ENCODE data around the gene LSM4. TPM values are rescaled to one million over a fixed set of nuclear protein-coding genes. Genes with fewer than 3 reads are reported as not detected.

Gene LSM4
- total RNA-seq, 2 experiments from 2014 or later, result 40.2 to 47.4 TPM

- Mint-ChIP-seq H3K36me3 (ENCODE audit: low read depth) (peaks cover 48% of the 10 kb centered on the region), H3K4me3 (no peak overlapping the region), H3K27me3 (no peaks in the 10 kb centered on the region), H3K9me3 (no peaks in the 10 kb centered on the region), H3K4me1 (ENCODE audit: low read depth) (peaks cover 12% of the 10 kb centered on the region), H3K27ac (no peak overlapping the region)
- H3K4me1 ChIP-seq (ENCODE audit: insufficient read depth, low read length), result peaks cover 48% of the 10 kb centered on the region
- ATAC-seq (ENCODE audit: poor library complexity), result no peak
- peaks cover 53% of the 10 kb centered on the region for H3K36me3 ChIP-seq (ENCODE audit: insufficient read depth, low read length)
- ChIA-PET CTCF (interaction anchor here (0.9 kb wide), 1 partner anchor 32 kb away, joined by 3 read pairs; no protein-coding TSS in a partner anchor), POLR2A (interaction anchor here (1.7 to 13.9 kb wide), 2 partner anchors 8 to 26 kb away, joined by 4 to 761 read pairs; partner anchors contain the start of gene JUND)
- H3K27ac ChIP-seq (ENCODE audit: low read depth in 1 of 2, low read length in 2 of 2), result no peak overlapping the region
- no peak overlapping the region for H3K4me3 ChIP-seq (ENCODE audit: low read length)
- no peak for DNase-seq
- TF ChIP-seq CTCF (IDR thresholded peaks at IDR 0.05), result no peak
- intact Hi-C loops (cut with DNase I, micrococcal nuclease), result no loop called here
- H3K9me3 ChIP-seq (ENCODE audit: control insufficient read depth in 1 of 2, insufficient read depth in 1 of 2, low read length in 2 of 2), result peaks cover 0 to 6% of the 10 kb centered on the region in 2 experiments
- no peaks in the 10 kb centered on the region for H3K27me3 ChIP-seq (ENCODE audit: control insufficient read depth in 1 of 2, insufficient read depth in 2 of 2, low read length in 2 of 2)
These were observed 11.3 kb downstream of the LSM4 start for GRCh38 chr19:18311502-18312091.

- CTCF ChIA-PET, result no interaction called here
These were observed 11.9 kb downstream of the LSM4 start for GRCh38 chr19:18310966-18311365.

GRCh38 chr19:18310118-18310909 lies 12.6 kb downstream of the LSM4 start:
- ATAC-seq (ENCODE audit: poor library complexity), result no peak

More at GRCh38 chr19:18310966-18311365, 11.9 kb downstream of the LSM4 start:
- Mint-ChIP-seq H3K27ac (no peak overlapping the region), H3K36me3 (ENCODE audit: low read depth) (peaks cover 48% of the 10 kb centered on the region), H3K27me3 (no peaks in the 10 kb centered on the region), H3K9me3 (no peaks in the 10 kb centered on the region), H3K4me3 (no peak overlapping the region), H3K4me1 (ENCODE audit: low read depth) (peaks cover 18% of the 10 kb centered on the region)
- no peak for TF ChIP-seq CTCF (IDR thresholded peaks at IDR 0.05)
- intact Hi-C loops (cut with DNase I, micrococcal nuclease), result no loop called here
- POLR2A ChIA-PET, result interaction anchor here (1.0 to 13.9 kb wide), 2 partner anchors 12 to 25 kb away, joined by 4 to 761 read pairs; partner anchors contain the start of genes JUND and LSM4
- DNase-seq (no peak), ATAC-seq (ENCODE audit: poor library complexity) (no peak)
- Histone ChIP-seq H3K36me3 (ENCODE audit: insufficient read depth, low read length) (peaks cover 55% of the 10 kb centered on the region), H3K27ac (ENCODE audit: low read depth in 1 of 2, low read length in 2 of 2) (no peak overlapping the region), H3K4me3 (ENCODE audit: low read length) (no peak overlapping the region), H3K27me3 (ENCODE audit: control insufficient read depth in 1 of 2, insufficient read depth in 2 of 2, low read length in 2 of 2) (no peaks in the 10 kb centered on the region), H3K9me3 (ENCODE audit: control insufficient read depth in 1 of 2, insufficient read depth in 1 of 2, low read length in 2 of 2) (peaks cover 0 to 6% of the 10 kb centered on the region in 2 experiments), H3K4me1 (ENCODE audit: insufficient read depth, low read length) (peaks cover 48% of the 10 kb centered on the region)

More at GRCh38 chr19:18310118-18310909, 12.6 kb downstream of the LSM4 start:
- Histone ChIP-seq H3K36me3 (ENCODE audit: insufficient read depth, low read length) (peaks cover 55% of the 10 kb centered on the region), H3K4me1 (ENCODE audit: insufficient read depth, low read length) (peaks cover 48% of the 10 kb centered on the region), H3K4me3 (ENCODE audit: low read length) (no peak overlapping the region), H3K27ac (ENCODE audit: low read depth in 1 of 2, low read length in 2 of 2) (no peak overlapping the region), H3K27me3 (ENCODE audit: control insufficient read depth in 1 of 2, insufficient read depth in 2 of 2, low read length in 2 of 2) (no peaks in the 10 kb centered on the region), H3K9me3 (ENCODE audit: control insufficient read depth in 1 of 2, insufficient read depth in 1 of 2, low read length in 2 of 2) (peaks cover 0 to 6% of the 10 kb centered on the region in 2 experiments)
- no peaks in the 10 kb centered on the region for H3K9me3 Mint-ChIP-seq
- ChIA-PET POLR2A (interaction anchor here (1.0 to 13.9 kb wide), 3 partner anchors 9 to 24 kb away, joined by 3 to 761 read pairs (median 4); partner anchors contain the start of genes JUND and LSM4), CTCF (no interaction called here)
- no peak for DNase-seq
- H3K27me3 Mint-ChIP-seq, result no peaks in the 10 kb centered on the region
- H3K4me1 Mint-ChIP-seq (ENCODE audit: low read depth), result peaks cover 24% of the 10 kb centered on the region
- H3K4me3 Mint-ChIP-seq, result no peak overlapping the region
- intact Hi-C loops (cut with DNase I, micrococcal nuclease), result no loop called here
- TF ChIP-seq CTCF (IDR thresholded peaks at IDR 0.05), result no peak
- H3K36me3 Mint-ChIP-seq (ENCODE audit: low read depth), result peaks cover 42% of the 10 kb centered on the region
- H3K27ac Mint-ChIP-seq, result no peak overlapping the region

All from CD4-positive, alpha-beta T cell (primary cell).